Neural cell (in vitro differentiated cells): ENCODE measurements around the gene AIMP1. TPM values are rescaled to one million over a fixed set of nuclear protein-coding genes. Genes with fewer than 3 reads are reported as not detected.

Experiments used
- H2AFZ ChIP-seq: fragments of 200-600, 300-800 bp; sonication (generic), shearing (Covaris generic); 2 replicates; pipeline ENCODE4 v1.6.0; 2014; ENCODE audit warnings: low read depth, mild to moderate bottlenecking, antibody characterized with exemption, low read length, moderate library complexity
- H3F3A ChIP-seq: fragments of 200-600 bp; shearing (Covaris generic); 2 replicates; pipeline ENCODE4 v1.6.1; 2016; ENCODE audit warnings: mild to moderate bottlenecking, moderate library complexity, mixed read lengths, antibody characterized with exemption, low read length; ENCODE audit not compliant: insufficient read depth, poor library complexity, severe bottlenecking
- H3K27ac ChIP-seq: fragments of 200-600, 300-800 bp; sonication (generic), shearing (Covaris generic); 2 replicates; pipeline ENCODE4 v1.5.1; 2014; ENCODE audit warnings: mild to moderate bottlenecking, low read length, moderate library complexity
- H3K27me3 ChIP-seq: fragments of 300-800, 200-600 bp; sonication (generic), shearing (Covaris generic); 2 replicates; pipeline ENCODE4 v1.6.0; 2014; ENCODE audit warnings: mild to moderate bottlenecking, low read depth, low read length, moderate library complexity; ENCODE audit not compliant: insufficient read depth
- H3K36me3 ChIP-seq: fragments of 300-800, 200-600 bp; sonication (generic), shearing (Covaris generic); 2 replicates; pipeline ENCODE4 v1.5.1; 2014; ENCODE audit warnings: mild to moderate bottlenecking, antibody characterized with exemption, low read length, moderate library complexity; ENCODE audit not compliant: insufficient read depth
- H3K4me2 ChIP-seq: fragments of 300-800, 200-600 bp; sonication (generic), shearing (Covaris generic); 2 replicates; pipeline ENCODE4 v1.6.0; 2014; ENCODE audit warnings: mild to moderate bottlenecking, low read length
- H3K4me3 ChIP-seq: fragments of 300-800, 200-600 bp; sonication (generic), shearing (Covaris generic); 2 replicates; pipeline ENCODE4 v1.5.1; 2014; ENCODE audit warnings: mild to moderate bottlenecking, low read length, moderate library complexity
- H3K79me2 ChIP-seq: fragments of 200-600 bp; shearing (Covaris generic); replicated peaks from 2 replicates; pipeline ENCODE4 v1.6.0; 2014; ENCODE audit warnings: mild to moderate bottlenecking, low read length, moderate library complexity; ENCODE audit not compliant: insufficient read depth
- H3K9ac ChIP-seq: fragments of 300-800, 200-600 bp; sonication (generic), shearing (Covaris generic); 2 replicates; pipeline ENCODE4 v1.6.1; 2016; ENCODE audit warnings: mild to moderate bottlenecking, low read length, mixed read lengths
- H3K9me2 ChIP-seq: fragments of 200-600 bp; shearing (Covaris generic); 2 replicates; pipeline ENCODE4 v1.6.1; 2016; ENCODE audit warnings: mild to moderate bottlenecking, low read length, mixed read lengths; ENCODE audit not compliant: insufficient read depth
- H3K9me3 ChIP-seq: fragments of 200-600, 300-800 bp; sonication (generic), shearing (Covaris generic); 2 replicates; pipeline ENCODE4 v1.6.1; 2016; ENCODE audit warnings: mild to moderate bottlenecking, mixed run types, low read length, moderate library complexity, mixed read lengths
- H4K20me1 ChIP-seq: fragments of 200-600 bp; shearing (Covaris generic); 2 replicates; pipeline ENCODE4 v1.6.1; 2016; ENCODE audit warnings: mild to moderate bottlenecking, mixed run types; ENCODE audit not compliant: insufficient read depth
- EP300 ChIP-seq: fragments of 450-650 bp; conservative IDR thresholded peaks from 2 replicates; pipeline ENCODE4 v1.6.1; 2014; ENCODE audit warnings: antibody characterized with exemption, mild to moderate bottlenecking, moderate library complexity; ENCODE audit not compliant: poor library complexity, severe bottlenecking
- EZH2 ChIP-seq: fragments of 200-600, 300-800 bp; shearing (Covaris generic), sonication (generic); IDR thresholded peaks from 2 replicates; pipeline ENCODE4 v1.6.1; 2014; ENCODE audit warnings: antibody characterized with exemption, low read length, borderline replicate concordance, mild to moderate bottlenecking; ENCODE audit not compliant: insufficient read depth, poor library complexity, severe bottlenecking
- MXI1 ChIP-seq: fragments of 450-650 bp; conservative IDR thresholded peaks from 2 replicates; pipeline ENCODE4 v1.6.1; 2014; ENCODE audit warnings: antibody characterized with exemption, mild to moderate bottlenecking; ENCODE audit not compliant: poor library complexity, severe bottlenecking
- POLR2AphosphoS5 ChIP-seq: IDR thresholded peaks from 2 replicates; pipeline ENCODE4 v1.6.1; 2012
- RAD21 ChIP-seq: fragments of 450-650 bp; conservative IDR thresholded peaks from 2 replicates; pipeline ENCODE4 v1.6.1; 2014; ENCODE audit warnings: antibody characterized with exemption, mild to moderate bottlenecking, moderate library complexity
- SMC3 ChIP-seq: fragments of 450-650 bp; conservative IDR thresholded peaks from 2 replicates; pipeline ENCODE4 v1.6.1; 2014; ENCODE audit warnings: antibody characterized with exemption, mild to moderate bottlenecking, moderate library complexity; ENCODE audit not compliant: poor library complexity
- TAF1 ChIP-seq: IDR thresholded peaks from 2 replicates; pipeline ENCODE4 v1.6.1; 2012; ENCODE audit warnings: low read depth
- polyA plus RNA-seq: library from polyadenylated mRNA; depleted of rRNA; stranded (reverse); fragments of >200 nt; gene quantifications from 2 replicates; pipeline ENCODE4 v1.2.3, GENCODE V29; 2014
- TF ChIP-seq, protein P1 (sequence below): IDR thresholded peaks from 2 replicates; pipeline ENCODE4 v1.6.1; 2012; ENCODE audit warnings: borderline replicate concordance
- TF ChIP-seq, protein P2 (sequence below): fragments of 450-650 bp; IDR thresholded peaks from 2 replicates; pipeline ENCODE4 v1.5.1; 2014; ENCODE audit warnings: antibody characterized with exemption, mild to moderate bottlenecking, moderate library complexity; ENCODE audit not compliant: poor library complexity, severe bottlenecking

AIMP1 gene
- polyA plus RNA-seq, 1 donor from 2014 or later, result 46.5 TPM

DNA sequence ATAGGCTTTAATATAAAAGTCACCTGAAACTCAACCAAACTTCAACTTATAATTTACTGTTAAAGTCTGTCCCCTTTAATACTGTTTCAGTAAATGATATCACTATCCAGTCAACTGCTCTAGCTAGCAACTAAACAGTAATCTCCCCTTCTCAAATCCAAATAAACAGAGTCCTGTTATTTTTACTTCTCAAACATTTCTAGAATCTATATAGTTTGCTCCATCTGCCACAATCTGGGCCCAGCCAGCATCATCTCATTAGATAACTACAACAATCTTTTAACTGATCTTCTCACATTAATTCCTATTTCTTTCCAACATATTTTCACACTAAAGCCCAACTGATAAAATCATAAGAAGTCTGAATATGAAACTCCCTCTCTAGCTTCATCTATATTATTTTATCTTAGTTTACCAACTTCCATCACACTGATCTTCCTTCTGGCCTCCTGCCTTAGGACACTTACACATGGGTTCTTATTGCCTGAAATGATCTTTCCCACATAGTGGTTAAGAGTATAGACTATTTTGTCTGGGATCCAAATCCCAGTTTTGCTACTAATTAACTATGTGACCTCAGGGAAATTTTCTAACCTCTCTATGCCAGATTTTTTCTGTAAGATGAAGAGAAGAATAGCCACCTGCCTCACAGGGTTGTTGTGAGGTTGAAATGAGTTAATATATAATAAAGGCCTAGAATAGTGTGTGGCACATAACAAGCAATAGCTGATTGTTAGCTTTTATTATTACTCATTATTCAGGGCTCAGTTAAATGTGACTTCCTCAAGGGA is 18.9 kb upstream of the AIMP1 start:
- Histone ChIP-seq H2AFZ (no peak overlapping the region), H3K9ac (no peak overlapping the region), H4K20me1 (no peaks in the 10 kb centered on the region), H3K9me3 (no peaks in the 10 kb centered on the region), H3K9me2 (no peaks in the 10 kb centered on the region), H3F3A (no peaks in the 10 kb centered on the region), H3K4me3 (no peak overlapping the region), H3K79me2 (no peaks in the 10 kb centered on the region), H3K36me3 (no peaks in the 10 kb centered on the region), H3K27me3 (no peaks in the 10 kb centered on the region), H3K27ac (no peak overlapping the region), H3K4me2 (no peak overlapping the region)
- no peak for TF ChIP-seq RAD21
- TF ChIP-seq EZH2, result no peak
- TF ChIP-seq MXI1, result no peak
- no peak for TF ChIP-seq EP300
- no peak for TF ChIP-seq TAF1
- TF ChIP-seq POLR2AphosphoS5, result no peak
- TF ChIP-seq, protein P1, sequence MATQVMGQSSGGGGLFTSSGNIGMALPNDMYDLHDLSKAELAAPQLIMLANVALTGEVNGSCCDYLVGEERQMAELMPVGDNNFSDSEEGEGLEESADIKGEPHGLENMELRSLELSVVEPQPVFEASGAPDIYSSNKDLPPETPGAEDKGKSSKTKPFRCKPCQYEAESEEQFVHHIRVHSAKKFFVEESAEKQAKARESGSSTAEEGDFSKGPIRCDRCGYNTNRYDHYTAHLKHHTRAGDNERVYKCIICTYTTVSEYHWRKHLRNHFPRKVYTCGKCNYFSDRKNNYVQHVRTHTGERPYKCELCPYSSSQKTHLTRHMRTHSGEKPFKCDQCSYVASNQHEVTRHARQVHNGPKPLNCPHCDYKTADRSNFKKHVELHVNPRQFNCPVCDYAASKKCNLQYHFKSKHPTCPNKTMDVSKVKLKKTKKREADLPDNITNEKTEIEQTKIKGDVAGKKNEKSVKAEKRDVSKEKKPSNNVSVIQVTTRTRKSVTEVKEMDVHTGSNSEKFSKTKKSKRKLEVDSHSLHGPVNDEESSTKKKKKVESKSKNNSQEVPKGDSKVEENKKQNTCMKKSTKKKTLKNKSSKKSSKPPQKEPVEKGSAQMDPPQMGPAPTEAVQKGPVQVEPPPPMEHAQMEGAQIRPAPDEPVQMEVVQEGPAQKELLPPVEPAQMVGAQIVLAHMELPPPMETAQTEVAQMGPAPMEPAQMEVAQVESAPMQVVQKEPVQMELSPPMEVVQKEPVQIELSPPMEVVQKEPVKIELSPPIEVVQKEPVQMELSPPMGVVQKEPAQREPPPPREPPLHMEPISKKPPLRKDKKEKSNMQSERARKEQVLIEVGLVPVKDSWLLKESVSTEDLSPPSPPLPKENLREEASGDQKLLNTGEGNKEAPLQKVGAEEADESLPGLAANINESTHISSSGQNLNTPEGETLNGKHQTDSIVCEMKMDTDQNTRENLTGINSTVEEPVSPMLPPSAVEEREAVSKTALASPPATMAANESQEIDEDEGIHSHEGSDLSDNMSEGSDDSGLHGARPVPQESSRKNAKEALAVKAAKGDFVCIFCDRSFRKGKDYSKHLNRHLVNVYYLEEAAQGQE, result no peak
- TF ChIP-seq, protein P2, sequence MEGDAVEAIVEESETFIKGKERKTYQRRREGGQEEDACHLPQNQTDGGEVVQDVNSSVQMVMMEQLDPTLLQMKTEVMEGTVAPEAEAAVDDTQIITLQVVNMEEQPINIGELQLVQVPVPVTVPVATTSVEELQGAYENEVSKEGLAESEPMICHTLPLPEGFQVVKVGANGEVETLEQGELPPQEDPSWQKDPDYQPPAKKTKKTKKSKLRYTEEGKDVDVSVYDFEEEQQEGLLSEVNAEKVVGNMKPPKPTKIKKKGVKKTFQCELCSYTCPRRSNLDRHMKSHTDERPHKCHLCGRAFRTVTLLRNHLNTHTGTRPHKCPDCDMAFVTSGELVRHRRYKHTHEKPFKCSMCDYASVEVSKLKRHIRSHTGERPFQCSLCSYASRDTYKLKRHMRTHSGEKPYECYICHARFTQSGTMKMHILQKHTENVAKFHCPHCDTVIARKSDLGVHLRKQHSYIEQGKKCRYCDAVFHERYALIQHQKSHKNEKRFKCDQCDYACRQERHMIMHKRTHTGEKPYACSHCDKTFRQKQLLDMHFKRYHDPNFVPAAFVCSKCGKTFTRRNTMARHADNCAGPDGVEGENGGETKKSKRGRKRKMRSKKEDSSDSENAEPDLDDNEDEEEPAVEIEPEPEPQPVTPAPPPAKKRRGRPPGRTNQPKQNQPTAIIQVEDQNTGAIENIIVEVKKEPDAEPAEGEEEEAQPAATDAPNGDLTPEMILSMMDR, result no peak
- TF ChIP-seq SMC3, result no peak

DNA sequence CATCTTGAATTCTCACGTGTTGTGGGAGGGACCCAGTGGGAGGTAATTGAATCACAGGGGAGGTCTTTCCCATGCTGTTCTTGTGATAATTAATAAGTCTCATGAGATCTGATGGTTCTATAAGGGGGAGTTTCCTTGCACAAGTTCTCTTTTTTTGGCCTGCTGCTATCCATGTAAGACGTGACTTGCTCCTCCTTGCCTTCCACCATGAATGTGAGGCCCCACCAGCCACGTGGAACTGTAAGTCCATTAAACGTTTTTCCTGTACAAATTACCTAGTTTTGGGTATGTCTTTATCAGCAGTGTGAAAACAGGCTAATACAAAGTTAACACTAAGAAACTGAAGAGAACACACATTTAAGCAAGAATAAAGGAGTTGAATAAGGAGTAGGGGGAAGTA is 16.4 kb upstream of the AIMP1 start:
- Histone ChIP-seq H3K36me3 (no peaks in the 10 kb centered on the region), H3K4me3 (no peak overlapping the region), H3F3A (no peaks in the 10 kb centered on the region), H3K27me3 (no peaks in the 10 kb centered on the region), H3K4me2 (no peak overlapping the region), H3K9me2 (no peaks in the 10 kb centered on the region), H4K20me1 (no peaks in the 10 kb centered on the region), H2AFZ (no peak overlapping the region), H3K9ac (no peak overlapping the region), H3K79me2 (no peaks in the 10 kb centered on the region), H3K9me3 (no peaks in the 10 kb centered on the region), H3K27ac (no peak overlapping the region)
- TF ChIP-seq EZH2 (no peak), MXI1 (no peak), EP300 (no peak), SMC3 (no peak), RAD21 (no peak), TAF1 (no peak), POLR2AphosphoS5 (no peak)
- TF ChIP-seq, protein P2, result no peak
- TF ChIP-seq, protein P1, result no peak
